HG02884 (cell line): ENCODE measurements around the gene KRIT1.

Experiments
- ATAC-seq: cut with Tn5 transposase; IDR thresholded peaks from one replicate; pipeline ENCODE4 v1.9.1; 2021; ENCODE audit warnings: mild to moderate bottlenecking, moderate library complexity; ENCODE audit not compliant: unreplicated experiment

Gene KRIT1

GRCh38 chr7:92156990-92157389 lies 88.7 kb downstream of the KRIT1 start:
- ATAC-seq = no peak

DNA sequence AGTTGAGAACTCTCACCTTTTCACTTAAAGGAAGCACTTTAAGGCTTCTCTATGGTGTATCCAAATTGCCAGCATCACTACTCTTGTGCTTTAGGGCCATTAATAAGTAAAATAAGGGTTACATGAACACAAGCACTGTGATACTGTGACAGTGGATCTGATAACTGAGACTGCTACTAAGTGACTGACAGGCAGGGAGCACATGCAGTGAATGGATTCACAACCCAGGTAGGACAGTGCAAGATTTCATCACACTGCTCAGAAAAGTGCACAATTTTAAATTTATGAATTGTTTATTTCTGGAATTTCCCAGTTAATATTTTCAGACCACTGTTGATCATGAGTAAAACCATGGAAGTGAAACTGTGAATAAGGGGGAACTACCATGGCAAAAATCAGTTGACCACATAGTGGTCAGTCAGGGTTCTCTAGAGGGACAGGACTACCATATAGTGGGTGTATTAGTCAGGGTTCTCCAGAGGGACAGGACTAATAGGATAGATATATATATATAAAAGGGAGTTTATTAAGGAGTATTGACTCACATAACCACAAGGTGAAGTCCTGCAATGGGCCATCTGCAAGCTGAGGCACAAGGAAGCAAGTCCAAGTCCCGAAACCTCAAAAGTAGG lies 90.5 kb downstream of the KRIT1 start:
- ATAC-seq = no peak

DNA sequence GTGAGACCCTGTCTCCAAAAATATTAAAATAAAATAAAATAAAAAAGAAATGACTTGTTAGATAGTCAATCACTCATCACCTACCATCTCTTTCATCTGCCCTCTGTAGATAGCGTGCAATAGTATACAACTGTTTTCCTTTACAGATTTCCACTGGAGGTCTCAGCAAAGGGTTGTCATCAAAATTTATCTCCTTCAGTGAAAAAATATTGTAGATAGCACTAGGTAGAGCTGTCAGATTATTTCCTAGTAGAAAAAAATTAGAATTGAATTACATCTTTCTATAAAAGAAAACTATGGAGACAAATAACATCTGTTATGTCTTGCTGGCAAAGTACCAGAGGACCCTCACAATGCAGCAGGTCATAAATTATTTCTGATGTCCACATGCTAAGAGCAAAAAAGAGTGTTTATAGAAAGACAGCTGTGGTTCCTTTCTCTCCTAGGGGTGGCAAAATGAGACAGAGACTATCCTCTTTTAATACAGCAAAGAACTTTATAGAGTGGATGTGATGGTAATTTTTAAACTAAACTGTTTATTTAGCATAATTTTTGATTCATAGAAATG lies 95.2 kb downstream of the KRIT1 start:
- ATAC-seq = no peak

DNA sequence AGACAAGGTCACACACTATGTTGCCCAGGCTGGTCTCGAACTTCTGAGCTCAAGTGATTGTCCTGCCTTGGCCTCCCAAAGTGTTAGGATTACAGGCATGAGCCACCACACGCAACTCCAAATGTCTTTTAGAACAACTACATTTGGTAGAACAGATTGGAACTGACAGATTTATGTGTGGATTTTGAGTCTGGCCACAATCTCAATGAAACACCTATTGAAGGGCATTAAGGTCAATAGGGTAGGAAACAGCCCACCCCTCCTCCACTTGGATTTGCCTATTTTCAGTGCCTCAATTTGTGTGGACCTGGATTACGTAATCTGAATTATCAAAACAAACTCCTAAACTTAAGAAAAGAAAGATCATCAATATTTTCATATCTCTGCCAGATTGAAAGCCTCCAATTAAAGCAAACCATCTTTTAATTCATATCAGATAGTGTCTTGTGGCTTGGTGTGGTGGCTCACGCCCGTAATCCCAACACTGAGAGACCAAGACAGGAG lies 95.9 kb downstream of the KRIT1 start:
- no peak for ATAC-seq
